HL-60 (cell line): ENCODE measurements around the gene RHOV.

Experiments used
- TF ChIP-seq, protein P1 (sequence below): IDR thresholded peaks from 2 replicates; pipeline ENCODE4 v1.6.1; 2012; ENCODE audit warnings: low read depth; ENCODE audit not compliant: insufficient replicate concordance
- TF ChIP-seq, protein P2 (sequence below): IDR thresholded peaks from one replicate; pipeline ENCODE4 v1.5.1; 2011; ENCODE audit warnings: low read length, control low read depth, inconsistent platforms; ENCODE audit not compliant: insufficient read depth

DNA sequence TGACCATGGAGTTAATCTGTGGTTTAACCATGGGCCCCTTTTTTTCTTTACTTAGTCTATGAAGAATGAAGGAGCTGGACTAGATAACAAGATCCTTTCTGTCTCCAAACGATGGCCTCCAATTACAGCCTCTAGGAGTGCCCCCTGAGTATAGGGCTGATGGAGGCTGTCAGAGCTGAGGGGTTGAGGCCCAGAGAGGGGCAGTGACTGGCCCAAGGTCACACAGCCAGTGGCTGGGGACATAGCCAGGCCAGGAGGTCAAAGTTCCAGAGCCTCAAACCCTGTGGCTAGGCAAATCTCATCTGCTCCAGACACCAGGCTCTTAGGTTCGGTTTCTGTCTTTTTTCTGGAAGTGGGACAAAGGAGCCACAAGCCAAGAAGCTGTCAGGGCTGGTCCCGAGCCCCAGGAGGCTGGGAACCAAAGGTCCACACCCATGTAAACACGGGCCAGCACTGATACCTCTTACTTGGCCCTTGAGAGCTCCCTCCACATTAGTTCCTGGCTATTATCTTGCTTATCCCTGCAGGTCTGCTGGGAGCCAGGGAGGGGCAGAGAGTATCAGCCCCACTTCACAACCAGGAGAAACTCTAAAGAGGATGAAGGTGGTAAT, 10.3 kb downstream of the RHOV start:
- TF ChIP-seq, protein P1, sequence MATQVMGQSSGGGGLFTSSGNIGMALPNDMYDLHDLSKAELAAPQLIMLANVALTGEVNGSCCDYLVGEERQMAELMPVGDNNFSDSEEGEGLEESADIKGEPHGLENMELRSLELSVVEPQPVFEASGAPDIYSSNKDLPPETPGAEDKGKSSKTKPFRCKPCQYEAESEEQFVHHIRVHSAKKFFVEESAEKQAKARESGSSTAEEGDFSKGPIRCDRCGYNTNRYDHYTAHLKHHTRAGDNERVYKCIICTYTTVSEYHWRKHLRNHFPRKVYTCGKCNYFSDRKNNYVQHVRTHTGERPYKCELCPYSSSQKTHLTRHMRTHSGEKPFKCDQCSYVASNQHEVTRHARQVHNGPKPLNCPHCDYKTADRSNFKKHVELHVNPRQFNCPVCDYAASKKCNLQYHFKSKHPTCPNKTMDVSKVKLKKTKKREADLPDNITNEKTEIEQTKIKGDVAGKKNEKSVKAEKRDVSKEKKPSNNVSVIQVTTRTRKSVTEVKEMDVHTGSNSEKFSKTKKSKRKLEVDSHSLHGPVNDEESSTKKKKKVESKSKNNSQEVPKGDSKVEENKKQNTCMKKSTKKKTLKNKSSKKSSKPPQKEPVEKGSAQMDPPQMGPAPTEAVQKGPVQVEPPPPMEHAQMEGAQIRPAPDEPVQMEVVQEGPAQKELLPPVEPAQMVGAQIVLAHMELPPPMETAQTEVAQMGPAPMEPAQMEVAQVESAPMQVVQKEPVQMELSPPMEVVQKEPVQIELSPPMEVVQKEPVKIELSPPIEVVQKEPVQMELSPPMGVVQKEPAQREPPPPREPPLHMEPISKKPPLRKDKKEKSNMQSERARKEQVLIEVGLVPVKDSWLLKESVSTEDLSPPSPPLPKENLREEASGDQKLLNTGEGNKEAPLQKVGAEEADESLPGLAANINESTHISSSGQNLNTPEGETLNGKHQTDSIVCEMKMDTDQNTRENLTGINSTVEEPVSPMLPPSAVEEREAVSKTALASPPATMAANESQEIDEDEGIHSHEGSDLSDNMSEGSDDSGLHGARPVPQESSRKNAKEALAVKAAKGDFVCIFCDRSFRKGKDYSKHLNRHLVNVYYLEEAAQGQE = no peak
- TF ChIP-seq, protein P2, sequence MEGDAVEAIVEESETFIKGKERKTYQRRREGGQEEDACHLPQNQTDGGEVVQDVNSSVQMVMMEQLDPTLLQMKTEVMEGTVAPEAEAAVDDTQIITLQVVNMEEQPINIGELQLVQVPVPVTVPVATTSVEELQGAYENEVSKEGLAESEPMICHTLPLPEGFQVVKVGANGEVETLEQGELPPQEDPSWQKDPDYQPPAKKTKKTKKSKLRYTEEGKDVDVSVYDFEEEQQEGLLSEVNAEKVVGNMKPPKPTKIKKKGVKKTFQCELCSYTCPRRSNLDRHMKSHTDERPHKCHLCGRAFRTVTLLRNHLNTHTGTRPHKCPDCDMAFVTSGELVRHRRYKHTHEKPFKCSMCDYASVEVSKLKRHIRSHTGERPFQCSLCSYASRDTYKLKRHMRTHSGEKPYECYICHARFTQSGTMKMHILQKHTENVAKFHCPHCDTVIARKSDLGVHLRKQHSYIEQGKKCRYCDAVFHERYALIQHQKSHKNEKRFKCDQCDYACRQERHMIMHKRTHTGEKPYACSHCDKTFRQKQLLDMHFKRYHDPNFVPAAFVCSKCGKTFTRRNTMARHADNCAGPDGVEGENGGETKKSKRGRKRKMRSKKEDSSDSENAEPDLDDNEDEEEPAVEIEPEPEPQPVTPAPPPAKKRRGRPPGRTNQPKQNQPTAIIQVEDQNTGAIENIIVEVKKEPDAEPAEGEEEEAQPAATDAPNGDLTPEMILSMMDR = no peak
